ENCODE results near the gene RAB44. TPM values are rescaled to one million over a fixed set of nuclear protein-coding genes. Genes with fewer than 3 reads are reported as not detected.

RAB44 gene
- polyA plus RNA-seq, 2 of the 4 experiments (the other 2 are of a cell fraction): 0.04 to 0.09 TPM

DNA sequence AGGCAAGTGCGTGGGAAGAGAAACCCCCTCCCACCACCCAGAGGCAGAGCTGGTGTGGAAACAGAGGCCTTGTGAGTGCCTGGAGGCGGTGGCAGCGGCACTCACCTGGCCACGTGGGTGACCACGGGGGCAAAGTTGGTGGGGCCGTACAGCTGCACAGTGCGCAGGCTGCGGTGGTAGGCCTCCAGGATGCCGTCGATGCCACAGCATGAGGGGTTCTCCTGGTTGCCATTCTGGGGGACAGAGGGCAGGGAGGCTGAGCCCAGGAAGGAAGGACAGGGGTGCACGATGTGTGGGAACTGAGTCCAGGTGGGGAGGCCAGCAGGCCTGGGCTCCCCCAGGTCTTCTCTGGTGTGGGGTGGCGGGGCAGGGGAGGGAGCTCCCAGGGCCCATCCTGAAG lies 47.7 kb downstream of the RAB44 start:
- POLR2A ChIA-PET: no interaction called here
- H3K9me3 ChIP-seq: peaks cover 3% of the 10 kb centered on the region; the same call in 1 of the 3 replicates
- FAIRE-seq: no peak
- CTCF ChIA-PET: interaction anchor here (1.4 to 2.3 kb wide), 3 partner anchors 14 to 130 kb away, joined by 3 to 11 read pairs (median 4); no protein-coding TSS in a partner anchor
- no peak for DNase-seq (ENCODE audit: low read depth in 1 of 2, low spot score in 1 of 2)
- no peak for ATAC-seq
- TF ChIP-seq KDM5A (IDR thresholded peaks at IDR 0.05): no peak
- TF ChIP-seq, protein P1, sequence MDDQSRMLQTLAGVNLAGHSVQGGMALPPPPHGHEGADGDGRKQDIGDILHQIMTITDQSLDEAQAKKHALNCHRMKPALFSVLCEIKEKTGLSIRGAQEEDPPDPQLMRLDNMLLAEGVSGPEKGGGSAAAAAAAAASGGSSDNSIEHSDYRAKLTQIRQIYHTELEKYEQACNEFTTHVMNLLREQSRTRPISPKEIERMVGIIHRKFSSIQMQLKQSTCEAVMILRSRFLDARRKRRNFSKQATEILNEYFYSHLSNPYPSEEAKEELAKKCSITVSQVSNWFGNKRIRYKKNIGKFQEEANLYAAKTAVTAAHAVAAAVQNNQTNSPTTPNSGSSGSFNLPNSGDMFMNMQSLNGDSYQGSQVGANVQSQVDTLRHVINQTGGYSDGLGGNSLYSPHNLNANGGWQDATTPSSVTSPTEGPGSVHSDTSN (IDR thresholded peaks at IDR 0.05): no peak
- no peak for TF ChIP-seq ESRRA (IDR thresholded peaks at IDR 0.05; ENCODE audit: borderline replicate concordance, low read length)
- no peak for TF ChIP-seq TFCP2L1 (CRISPR knock-in tag; IDR thresholded peaks at IDR 0.05)
- TF ChIP-seq EHF (CRISPR knock-in tag; IDR thresholded peaks at IDR 0.05): no peak
- no peak for TF ChIP-seq ZFP36 (IDR thresholded peaks at IDR 0.05; ENCODE audit: borderline replicate concordance, partially characterized antibody)
- no peak for TF ChIP-seq GATA3 (IDR thresholded peaks at IDR 0.05; ENCODE audit: borderline replicate concordance)
- TF ChIP-seq EP300 (IDR thresholded peaks at IDR 0.05): no peak
- no peak for TF ChIP-seq RARB (CRISPR knock-in tag; IDR thresholded peaks at IDR 0.05)
- TF ChIP-seq HOXB5 (CRISPR knock-in tag; IDR thresholded peaks at IDR 0.05): no peak
- TF ChIP-seq, protein P2, sequence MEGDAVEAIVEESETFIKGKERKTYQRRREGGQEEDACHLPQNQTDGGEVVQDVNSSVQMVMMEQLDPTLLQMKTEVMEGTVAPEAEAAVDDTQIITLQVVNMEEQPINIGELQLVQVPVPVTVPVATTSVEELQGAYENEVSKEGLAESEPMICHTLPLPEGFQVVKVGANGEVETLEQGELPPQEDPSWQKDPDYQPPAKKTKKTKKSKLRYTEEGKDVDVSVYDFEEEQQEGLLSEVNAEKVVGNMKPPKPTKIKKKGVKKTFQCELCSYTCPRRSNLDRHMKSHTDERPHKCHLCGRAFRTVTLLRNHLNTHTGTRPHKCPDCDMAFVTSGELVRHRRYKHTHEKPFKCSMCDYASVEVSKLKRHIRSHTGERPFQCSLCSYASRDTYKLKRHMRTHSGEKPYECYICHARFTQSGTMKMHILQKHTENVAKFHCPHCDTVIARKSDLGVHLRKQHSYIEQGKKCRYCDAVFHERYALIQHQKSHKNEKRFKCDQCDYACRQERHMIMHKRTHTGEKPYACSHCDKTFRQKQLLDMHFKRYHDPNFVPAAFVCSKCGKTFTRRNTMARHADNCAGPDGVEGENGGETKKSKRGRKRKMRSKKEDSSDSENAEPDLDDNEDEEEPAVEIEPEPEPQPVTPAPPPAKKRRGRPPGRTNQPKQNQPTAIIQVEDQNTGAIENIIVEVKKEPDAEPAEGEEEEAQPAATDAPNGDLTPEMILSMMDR (IDR thresholded peaks at IDR 0.05): no peak
- TF ChIP-seq RNF2 (IDR thresholded peaks at IDR 0.05; ENCODE audit: borderline replicate concordance, low read depth): no peak
- no peak overlapping the region for H3K4me2 ChIP-seq
- no peak overlapping the region for H3K4me3 ChIP-seq
- peaks cover 21% of the 10 kb centered on the region for H3K4me1 ChIP-seq
- no peak overlapping the region for H3K27ac ChIP-seq
- no CpG with 5 or more reads among the region's 12 CpGs for WGBS (ENCODE audit: missing lambda C conversion rate)

DNA sequence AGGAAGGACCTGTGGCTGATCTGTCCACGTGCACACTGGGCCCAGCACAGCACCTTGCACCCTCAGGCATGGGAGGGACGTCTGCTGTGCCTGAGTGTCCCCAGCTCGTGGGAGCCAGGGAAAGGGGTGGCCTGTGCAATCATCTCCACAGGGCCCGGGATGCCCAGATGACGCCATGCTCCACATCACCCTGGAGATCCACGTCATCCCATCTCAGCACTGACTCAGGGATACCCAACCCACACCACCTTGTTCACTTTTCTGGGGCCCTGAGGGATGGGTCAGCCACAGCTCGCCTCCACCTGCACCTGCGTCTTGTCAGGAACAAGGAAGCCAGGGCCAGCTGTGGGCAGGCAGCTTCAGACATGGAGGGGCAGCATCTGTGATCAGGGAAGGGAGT lies 48.2 kb downstream of the RAB44 start:
- no peak for FAIRE-seq
- ChIA-PET CTCF (interaction anchor here (1.4 to 2.3 kb wide), 3 partner anchors 13 to 131 kb away, joined by 3 to 11 read pairs (median 4); no protein-coding TSS in a partner anchor), POLR2A (no interaction called here)
- TF ChIP-seq POLR2A (IDR thresholded peaks at IDR 0.05; ENCODE audit: low read length) (no peak), HOXB5 (CRISPR knock-in tag; IDR thresholded peaks at IDR 0.05) (no peak), ZC3H11A (IDR thresholded peaks at IDR 0.05) (no peak), HOXA7 (CRISPR knock-in tag; IDR thresholded peaks at IDR 0.05) (no peak), HDAC2 (IDR thresholded peaks at IDR 0.05) (no peak), MYC (IDR thresholded peaks at IDR 0.05; ENCODE audit: borderline replicate concordance, low read length) (no peak)
- TF ChIP-seq, protein P2 (IDR thresholded peaks at IDR 0.05): no peak
- TF ChIP-seq, protein P3, sequence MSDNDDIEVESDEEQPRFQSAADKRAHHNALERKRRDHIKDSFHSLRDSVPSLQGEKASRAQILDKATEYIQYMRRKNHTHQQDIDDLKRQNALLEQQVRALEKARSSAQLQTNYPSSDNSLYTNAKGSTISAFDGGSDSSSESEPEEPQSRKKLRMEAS (IDR thresholded peaks at IDR 0.05): no peak
- peaks cover 21% of the 10 kb centered on the region for H3K4me1 ChIP-seq
- peak in 1 of 2 experiments; percentile 21; a peak in 2 of 6 replicates for ATAC-seq
- no peak overlapping the region for H3K4me3 ChIP-seq
- no peak overlapping the region for H3K27ac ChIP-seq
- peaks cover 3% of the 10 kb centered on the region; the same call in 1 of the 3 replicates for H3K9me3 ChIP-seq
- DNase-seq (ENCODE audit: low read depth in 1 of 2, low spot score in 1 of 2): no peak
- no peak overlapping the region for H3K4me2 ChIP-seq
- WGBS (ENCODE audit: missing lambda C conversion rate): 72% methylated on average over 8 of the region's 8 CpGs

DNA sequence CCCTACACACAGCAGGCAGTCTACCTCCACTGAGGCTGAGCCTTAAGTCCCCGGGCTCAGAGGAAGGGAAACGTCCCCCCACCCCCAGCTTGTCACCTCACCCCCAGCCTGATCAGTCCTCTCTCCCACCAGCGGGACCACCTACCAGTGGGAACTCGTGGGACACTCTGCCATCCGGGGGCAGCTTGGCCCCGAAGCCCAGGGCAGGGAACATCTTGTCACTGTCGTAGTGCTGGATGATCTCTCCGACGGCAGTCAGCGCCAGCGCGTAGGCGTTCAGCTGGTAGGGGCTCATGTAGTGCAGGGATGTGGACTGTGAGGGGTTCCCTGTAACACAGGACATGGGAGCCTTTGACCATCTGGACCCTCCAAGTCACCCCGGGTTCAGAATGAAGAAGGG lies 48.6 kb downstream of the RAB44 start:
- Histone ChIP-seq H3K9me3 (peaks cover 3% of the 10 kb centered on the region; the same call in 1 of the 3 replicates), H3K4me1 (peaks cover 21% of the 10 kb centered on the region), H3K27ac (no peak overlapping the region), H3K4me3 (no peak overlapping the region), H3K4me2 (no peak overlapping the region)
- CTCF ChIA-PET: interaction anchor here (1.6 to 2.3 kb wide), 2 partner anchors 13 to 131 kb away, joined by 4 to 11 read pairs; no protein-coding TSS in a partner anchor
- WGBS (ENCODE audit: missing lambda C conversion rate): 85% methylated on average over 2 of the region's 14 CpGs
- DNase-seq (ENCODE audit: low read depth in 1 of 2, low spot score in 1 of 2): no peak
- POLR2A ChIA-PET: no interaction called here
- no peak for ATAC-seq
- no peak for FAIRE-seq
- no peak for TF ChIP-seq TP53 (CRISPR knock-in tag; IDR thresholded peaks at IDR 0.05)
- no peak for TF ChIP-seq HEYL (CRISPR knock-in tag; IDR thresholded peaks at IDR 0.05)
- TF ChIP-seq ZSCAN20 (CRISPR knock-in tag; IDR thresholded peaks at IDR 0.05): no peak
- TF ChIP-seq, protein P4, sequence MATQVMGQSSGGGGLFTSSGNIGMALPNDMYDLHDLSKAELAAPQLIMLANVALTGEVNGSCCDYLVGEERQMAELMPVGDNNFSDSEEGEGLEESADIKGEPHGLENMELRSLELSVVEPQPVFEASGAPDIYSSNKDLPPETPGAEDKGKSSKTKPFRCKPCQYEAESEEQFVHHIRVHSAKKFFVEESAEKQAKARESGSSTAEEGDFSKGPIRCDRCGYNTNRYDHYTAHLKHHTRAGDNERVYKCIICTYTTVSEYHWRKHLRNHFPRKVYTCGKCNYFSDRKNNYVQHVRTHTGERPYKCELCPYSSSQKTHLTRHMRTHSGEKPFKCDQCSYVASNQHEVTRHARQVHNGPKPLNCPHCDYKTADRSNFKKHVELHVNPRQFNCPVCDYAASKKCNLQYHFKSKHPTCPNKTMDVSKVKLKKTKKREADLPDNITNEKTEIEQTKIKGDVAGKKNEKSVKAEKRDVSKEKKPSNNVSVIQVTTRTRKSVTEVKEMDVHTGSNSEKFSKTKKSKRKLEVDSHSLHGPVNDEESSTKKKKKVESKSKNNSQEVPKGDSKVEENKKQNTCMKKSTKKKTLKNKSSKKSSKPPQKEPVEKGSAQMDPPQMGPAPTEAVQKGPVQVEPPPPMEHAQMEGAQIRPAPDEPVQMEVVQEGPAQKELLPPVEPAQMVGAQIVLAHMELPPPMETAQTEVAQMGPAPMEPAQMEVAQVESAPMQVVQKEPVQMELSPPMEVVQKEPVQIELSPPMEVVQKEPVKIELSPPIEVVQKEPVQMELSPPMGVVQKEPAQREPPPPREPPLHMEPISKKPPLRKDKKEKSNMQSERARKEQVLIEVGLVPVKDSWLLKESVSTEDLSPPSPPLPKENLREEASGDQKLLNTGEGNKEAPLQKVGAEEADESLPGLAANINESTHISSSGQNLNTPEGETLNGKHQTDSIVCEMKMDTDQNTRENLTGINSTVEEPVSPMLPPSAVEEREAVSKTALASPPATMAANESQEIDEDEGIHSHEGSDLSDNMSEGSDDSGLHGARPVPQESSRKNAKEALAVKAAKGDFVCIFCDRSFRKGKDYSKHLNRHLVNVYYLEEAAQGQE (IDR thresholded peaks at IDR 0.05): no peak
- TF ChIP-seq RFX5 (IDR thresholded peaks at IDR 0.05): no peak
- no peak for TF ChIP-seq CHD2 (IDR thresholded peaks at IDR 0.05; ENCODE audit: low read length, partially characterized antibody)
- TF ChIP-seq HOXB13 (CRISPR knock-in tag; IDR thresholded peaks at IDR 0.05; ENCODE audit: low read depth): no peak
- TF ChIP-seq, protein P5, sequence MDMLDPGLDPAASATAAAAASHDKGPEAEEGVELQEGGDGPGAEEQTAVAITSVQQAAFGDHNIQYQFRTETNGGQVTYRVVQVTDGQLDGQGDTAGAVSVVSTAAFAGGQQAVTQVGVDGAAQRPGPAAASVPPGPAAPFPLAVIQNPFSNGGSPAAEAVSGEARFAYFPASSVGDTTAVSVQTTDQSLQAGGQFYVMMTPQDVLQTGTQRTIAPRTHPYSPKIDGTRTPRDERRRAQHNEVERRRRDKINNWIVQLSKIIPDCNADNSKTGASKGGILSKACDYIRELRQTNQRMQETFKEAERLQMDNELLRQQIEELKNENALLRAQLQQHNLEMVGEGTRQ (IDR thresholded peaks at IDR 0.05): no peak
- no peak for TF ChIP-seq JUNB (IDR thresholded peaks at IDR 0.05)
